Parathyroid adenoma (tissue), 2 donors: ENCODE data around the gene OTOGL.

Source experiments
- H2AFZ ChIP-seq: fragments of 300-600 bp; sonication (generic); one replicate; pipeline ENCODE4 v1.7.0; 2017; ENCODE audit warnings: antibody characterized with exemption, mild to moderate bottlenecking
- H3K27ac ChIP-seq: fragments of 300-600 bp; sonication (generic); one replicate; pipeline ENCODE4 v1.7.0; 2017
- H3K27me3 ChIP-seq: fragments of 300-600 bp; sonication (generic); one replicate; pipeline ENCODE4 v1.7.0; 2017; ENCODE audit warnings: low read length; ENCODE audit not compliant: control insufficient read depth, insufficient read depth
- H3K36me3 ChIP-seq: fragments of 300-600 bp; sonication (generic); one replicate; pipeline ENCODE4 v1.7.0; 2017; ENCODE audit warnings: low read length; ENCODE audit not compliant: control insufficient read depth, insufficient read depth
- H3K4me1 ChIP-seq: fragments of 300-600 bp; sonication (generic); one replicate; pipeline ENCODE4 v1.7.0; 2017; ENCODE audit warnings: control low read depth
- H3K4me2 ChIP-seq: fragments of 300-600 bp; sonication (generic); one replicate; pipeline ENCODE4 v1.7.0; 2017; ENCODE audit warnings: low read length
- H3K4me3 ChIP-seq: fragments of 300-600 bp; sonication (generic); one replicate; pipeline ENCODE4 v1.7.0; 2017; ENCODE audit warnings: low read depth, low read length
- H3K79me2 ChIP-seq: fragments of 300-600 bp; sonication (generic); one replicate; pipeline ENCODE4 v1.7.0; 2017; ENCODE audit warnings: control low read depth
- H3K9ac ChIP-seq: fragments of 300-600 bp; sonication (generic); one replicate; pipeline ENCODE4 v1.7.0; 2017; ENCODE audit warnings: mild to moderate bottlenecking
- H3K9me3 ChIP-seq: fragments of 300-600 bp; sonication (generic); one replicate; pipeline ENCODE4 v1.7.0; 2017; ENCODE audit warnings: low read length; ENCODE audit not compliant: control insufficient read depth
- TF ChIP-seq, protein P1 (sequence below): fragments of 300-600 bp; sonication (generic); IDR thresholded peaks from one replicate; pipeline ENCODE4 v1.7.0; 2017; ENCODE audit warnings: antibody characterized with exemption, mild to moderate bottlenecking
- donor health status: primary hyperparathyroidism.

Gene OTOGL

DNA sequence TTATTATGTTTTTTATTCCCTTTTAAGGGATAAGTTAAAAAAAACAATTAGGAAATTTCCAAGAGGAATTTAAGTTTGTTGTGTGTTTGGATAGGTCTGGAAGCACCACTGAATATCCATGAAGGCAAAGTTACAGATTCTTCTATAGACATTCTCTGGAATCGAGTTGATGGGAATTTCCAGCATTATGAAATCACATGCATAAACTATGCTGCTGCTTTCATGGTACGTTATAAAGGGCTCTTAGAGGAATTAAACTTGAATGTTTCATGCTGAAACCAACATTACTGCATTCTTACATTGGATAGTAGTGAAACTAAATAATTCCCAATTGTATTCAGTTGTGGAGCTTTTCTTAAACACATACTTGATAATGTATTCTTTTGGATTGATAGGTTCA is 323.2 kb downstream of the OTOGL start:
- Histone ChIP-seq H3K79me2 (no peaks in the 10 kb centered on the region), H3K9ac (no peak overlapping the region), H3K36me3 (no peaks in the 10 kb centered on the region), H3K27ac (no peak overlapping the region), H3K4me1 (no peaks in the 10 kb centered on the region), H3K9me3 (no peaks in the 10 kb centered on the region), H3K4me3 (no peak overlapping the region), H3K4me2 (no peak overlapping the region), H2AFZ (no peak overlapping the region), H3K27me3 (no peaks in the 10 kb centered on the region)
- TF ChIP-seq, protein P1, sequence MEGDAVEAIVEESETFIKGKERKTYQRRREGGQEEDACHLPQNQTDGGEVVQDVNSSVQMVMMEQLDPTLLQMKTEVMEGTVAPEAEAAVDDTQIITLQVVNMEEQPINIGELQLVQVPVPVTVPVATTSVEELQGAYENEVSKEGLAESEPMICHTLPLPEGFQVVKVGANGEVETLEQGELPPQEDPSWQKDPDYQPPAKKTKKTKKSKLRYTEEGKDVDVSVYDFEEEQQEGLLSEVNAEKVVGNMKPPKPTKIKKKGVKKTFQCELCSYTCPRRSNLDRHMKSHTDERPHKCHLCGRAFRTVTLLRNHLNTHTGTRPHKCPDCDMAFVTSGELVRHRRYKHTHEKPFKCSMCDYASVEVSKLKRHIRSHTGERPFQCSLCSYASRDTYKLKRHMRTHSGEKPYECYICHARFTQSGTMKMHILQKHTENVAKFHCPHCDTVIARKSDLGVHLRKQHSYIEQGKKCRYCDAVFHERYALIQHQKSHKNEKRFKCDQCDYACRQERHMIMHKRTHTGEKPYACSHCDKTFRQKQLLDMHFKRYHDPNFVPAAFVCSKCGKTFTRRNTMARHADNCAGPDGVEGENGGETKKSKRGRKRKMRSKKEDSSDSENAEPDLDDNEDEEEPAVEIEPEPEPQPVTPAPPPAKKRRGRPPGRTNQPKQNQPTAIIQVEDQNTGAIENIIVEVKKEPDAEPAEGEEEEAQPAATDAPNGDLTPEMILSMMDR = no peak
